H1 (cell line): ENCODE data around the gene CCDC60. TPM values are rescaled to one million over a fixed set of nuclear protein-coding genes. Genes with fewer than 3 reads are reported as not detected.

Source experiments
- CTCF ChIA-PET: fragments of 300-600 bp; sonication (Branson Sonifier 250); formaldehyde crosslinking; loops from one replicate; lab custom pipeline; 2021; ENCODE audit not compliant: partially characterized antibody; lab: Charles Lee
- POLR2A ChIA-PET: fragments of 300-600 bp; sonication (Branson Sonifier 250); formaldehyde crosslinking; loops from one replicate; lab custom pipeline; 2021; ENCODE audit warnings: inconsistent platforms; ENCODE audit not compliant: partially characterized antibody; lab: Charles Lee
- DNase-seq, 2 experiments: peaks; one replicate each; pipeline versions ENCODE4 v3.0.0 to v3.0.0-alpha.2; 2010 to 2022; ENCODE audit warnings: low spot score in 2 of 2, low read depth in 1 of 2, mixed read lengths in 1 of 2
- FAIRE-seq: peaks from 2 replicates; lab custom pipeline; 2011; peaks lifted over from hg19 to GRCh38; lab: Jason Lieb, UNC
- H2AFZ ChIP-seq: 2 replicates; pipeline ENCODE4 v1.8.1; 2012; ENCODE audit warnings: low read length, inconsistent platforms
- H2AK5ac ChIP-seq: 2 replicates; pipeline ENCODE4 v1.6.1; 2013; ENCODE audit warnings: low read depth, low read length
- H2BK120ac ChIP-seq: replicated peaks from 2 replicates; pipeline ENCODE3; 2013; ENCODE audit warnings: low read depth, low read length, inconsistent platforms
- H2BK12ac ChIP-seq: 2 replicates; pipeline ENCODE4 v1.6.1; 2013; ENCODE audit warnings: low read depth, low read length
- H2BK15ac ChIP-seq: 2 replicates; pipeline ENCODE4 v1.6.1; 2013; ENCODE audit warnings: low read length
- H2BK20ac ChIP-seq: 2 replicates; pipeline ENCODE4 v1.6.1; 2013; ENCODE audit warnings: low read length
- H2BK5ac ChIP-seq: 2 replicates; pipeline ENCODE4 v1.6.1; 2013; ENCODE audit warnings: low read depth, low read length
- H3K14ac ChIP-seq: 2 replicates; pipeline ENCODE4 v1.6.1; 2013; ENCODE audit warnings: inconsistent platforms; ENCODE audit not compliant: insufficient read length
- H3K18ac ChIP-seq: 2 replicates; pipeline ENCODE4 v1.6.1; 2013; ENCODE audit warnings: low read length; ENCODE audit errors: extremely low read depth
- H3K23ac ChIP-seq: 2 replicates; pipeline ENCODE4 v1.6.1; 2013; ENCODE audit warnings: inconsistent platforms; ENCODE audit not compliant: insufficient read length
- H3K23me2 ChIP-seq: 2 replicates; pipeline ENCODE4 v1.6.1; 2013; ENCODE audit warnings: low read depth, low read length
- H3K27ac ChIP-seq: 2 replicates; pipeline ENCODE4 v1.6.1; 2011; ENCODE audit warnings: low read depth, low read length, inconsistent platforms
- H3K27me3 ChIP-seq, 4 experiments: replicated peaks in 1 of 4; 1 replicate in 1 of 4; 2 replicates in 3 of 4; pipeline versions ENCODE4 v1.6.1 to v1.8.1; 2011 to 2013; ENCODE audit warnings: low read length in 3 of 4, mild to moderate bottlenecking in 3 of 4, inconsistent platforms in 2 of 4, mixed read lengths in 2 of 4, moderate library complexity in 1 of 4; ENCODE audit not compliant: control insufficient read depth in 3 of 4, insufficient read depth in 3 of 4; ENCODE audit errors: extremely low read depth in 1 of 4
- H3K36me3 ChIP-seq, 4 experiments: 2 replicates each; pipeline versions ENCODE4 v1.6.1 to v1.8.1; 2011 to 2013; ENCODE audit warnings: mild to moderate bottlenecking in 4 of 4, low read length in 3 of 4, moderate library complexity in 2 of 4, control low read depth in 1 of 4, inconsistent platforms in 1 of 4; ENCODE audit not compliant: insufficient read depth in 4 of 4, control insufficient read depth in 2 of 4
- H3K4ac ChIP-seq: replicated peaks from 2 replicates; pipeline ENCODE3; 2013; ENCODE audit warnings: low read length, low read depth, mixed read lengths, inconsistent platforms; ENCODE audit not compliant: insufficient read length
- H3K4me1 ChIP-seq, 4 experiments: replicated peaks in 1 of 4; 1 replicate in 1 of 4; 2 replicates in 3 of 4; pipeline versions ENCODE4 v1.6.1 to v1.8.1; 2011 to 2013; ENCODE audit warnings: low read length in 3 of 4, inconsistent platforms in 2 of 4, mixed read lengths in 1 of 4; ENCODE audit not compliant: insufficient read depth in 4 of 4, control insufficient read depth in 3 of 4
- H3K4me2 ChIP-seq, 2 experiments: 2 replicates each; pipeline versions ENCODE4 v1.6.1 to v1.8.1; 2011 to 2013; ENCODE audit warnings: low read depth in 2 of 2, low read length in 2 of 2, control low read depth in 1 of 2, inconsistent platforms in 1 of 2, mild to moderate bottlenecking in 1 of 2; ENCODE audit not compliant: insufficient read depth in 1 of 2
- H3K4me3 ChIP-seq, 4 experiments: fragments of 200-600, 300-600 bp in 1 of 4; sonication (generic), shearing (Covaris generic), sonication (Bioruptor Twin) in 1 of 4; 2 replicates each; pipeline versions ENCODE4 v1.5.1 to v1.8.1; 2011 to 2016; ENCODE audit warnings: low read length in 4 of 4, low read depth in 3 of 4, control low read depth in 2 of 4, inconsistent platforms in 2 of 4, mild to moderate bottlenecking in 2 of 4, mixed read lengths in 1 of 4, moderate library complexity in 1 of 4; ENCODE audit not compliant: insufficient read depth in 2 of 4; ENCODE audit errors: extremely low read depth in 1 of 4
- H3K56ac ChIP-seq: replicated peaks from 2 replicates; pipeline ENCODE3; 2013; ENCODE audit warnings: low read depth, mild to moderate bottlenecking, mixed read lengths, low read length, inconsistent platforms; ENCODE audit not compliant: insufficient read length
- H3K79me1 ChIP-seq: 2 replicates; pipeline ENCODE4 v1.6.1; 2013; ENCODE audit warnings: low read depth, low read length, control low read depth
- H3K79me2 ChIP-seq, 2 experiments: 2 replicates each; pipeline versions ENCODE4 v1.6.1 to v1.8.1; 2012 to 2013; ENCODE audit warnings: low read length in 2 of 2, mild to moderate bottlenecking in 2 of 2, inconsistent platforms in 1 of 2; ENCODE audit not compliant: insufficient read depth in 2 of 2, control insufficient read depth in 1 of 2
- H3K9ac ChIP-seq, 4 experiments: replicated peaks in 1 of 4; 1 replicate in 1 of 4; 2 replicates in 3 of 4; pipeline versions ENCODE4 v1.6.1 to v1.8.1; 2011 to 2013; ENCODE audit warnings: low read depth in 3 of 4, low read length in 3 of 4, control low read depth in 2 of 4, mild to moderate bottlenecking in 2 of 4, moderate library complexity in 2 of 4, inconsistent platforms in 1 of 4; ENCODE audit errors: extremely low read depth in 1 of 4
- H3K9me3 ChIP-seq, 2 experiments: 2 replicates each; pipeline versions ENCODE4 v1.6.1 to v1.8.1; 2012 to 2013; ENCODE audit warnings: mild to moderate bottlenecking in 2 of 2, moderate library complexity in 2 of 2, control low read depth in 1 of 2, inconsistent platforms in 1 of 2, low read depth in 1 of 2, low read length in 1 of 2, mixed read lengths in 1 of 2; ENCODE audit not compliant: insufficient read depth in 2 of 2
- H4K20me1 ChIP-seq, 2 experiments: replicated peaks in 1 of 2; 2 replicates each; pipeline versions ENCODE3 to v1.8.1; 2011 to 2013; ENCODE audit warnings: inconsistent platforms in 2 of 2, low read length in 2 of 2, mild to moderate bottlenecking in 1 of 2; ENCODE audit not compliant: insufficient read depth in 2 of 2, control insufficient read depth in 1 of 2
- H4K5ac ChIP-seq: 2 replicates; pipeline ENCODE4 v1.6.1; 2013; ENCODE audit warnings: low read length, low read depth, mixed read lengths, inconsistent platforms; ENCODE audit not compliant: insufficient read length
- H4K8ac ChIP-seq: 2 replicates; pipeline ENCODE4 v1.8.0; 2013; ENCODE audit warnings: mild to moderate bottlenecking, moderate library complexity, low read length, inconsistent platforms; ENCODE audit not compliant: insufficient read depth; ENCODE audit errors: extremely low read depth
- H4K91ac ChIP-seq: replicated peaks from 2 replicates; pipeline ENCODE3; 2013; ENCODE audit warnings: low read length, mixed read lengths, inconsistent platforms; ENCODE audit not compliant: insufficient read length
- CEBPB ChIP-seq: IDR thresholded peaks from 2 replicates; pipeline ENCODE4 v1.6.1; 2012; ENCODE audit warnings: low read depth, low read length
- NANOG ChIP-seq: IDR thresholded peaks from 2 replicates; pipeline ENCODE4 v1.6.1; 2011; ENCODE audit warnings: low read length, low read depth, mild to moderate bottlenecking, inconsistent platforms; ENCODE audit not compliant: insufficient read depth, poor library complexity, severe bottlenecking
- TCF12 ChIP-seq: IDR thresholded peaks from 2 replicates; pipeline ENCODE4 v1.6.1; 2011; ENCODE audit warnings: low read depth, mild to moderate bottlenecking, low read length
- WGBS, 2 experiments: shearing (Covaris generic) in 1 of 2; methylation state at CpG; one replicate each; pipeline versions ENCODE4 v1.1.6 to v1.1.7; 2013 to 2015; ENCODE audit warnings: low lambda C conversion rate in 2 of 2, mixed read lengths in 2 of 2, inconsistent platforms in 1 of 2, low coverage in 1 of 2, missing lambda C conversion rate in 1 of 2; ENCODE audit not compliant: insufficient replicate concordance in 2 of 2, insufficient coverage in 1 of 2, insufficient read length in 1 of 2; ENCODE audit errors: extremely low coverage in 1 of 2, missing lambda C conversion rate in 1 of 2; 5-methylcytosine and 5-hydroxymethylcytosine counted together
- polyA plus RNA-seq, 7 experiments: library from polyadenylated mRNA; depleted of rRNA in 3 of 7; stranded (reverse) in 5 of 7; unstranded in 2 of 7; fragments of >200 nt in 5 of 7; fragments of 200-250 nt in 2 of 7; gene quantifications; 1 replicate in 5 of 7; 2 replicates in 1 of 7; 4 replicates in 1 of 7; pipeline versions ENCODE4 v1.2.1 to v1.2.3, GENCODE V29; 2011 to 2013; ENCODE audit warnings: missing spikeins in 2 of 7, mixed read lengths in 2 of 7
- total RNA-seq: library from RNA; stranded (reverse); fragmentation: NEBNext Ultra II Directional; extraction: Animal tissue kit (Norgen Biotek cat#: 25700); gene quantifications from 2 replicates; pipeline ENCODE4 v1.2.1, GENCODE V29; 2021

CCDC60 gene
- total and polyA plus RNA-seq, 2 of the 8 experiments (the other 6 are each of a cell fraction or from before 2014, with no cell fraction given) = 0.05 TPM; not detected in 1

GRCh38 chr12:119363490-119363889 lies 29.0 kb downstream of the CCDC60 start:
- Histone ChIP-seq H4K91ac (no peak overlapping the region), H4K5ac (no peak overlapping the region), H3K27me3 (no peaks in the 10 kb centered on the region), H3K4me1 (peaks cover 0 to 18% (median 5%) of the 10 kb centered on the region in 4 experiments; a peak in 6 of 7 replicates), H3K56ac (no peak overlapping the region), H3K9me3 (peaks cover 0 to 6% of the 10 kb centered on the region in 2 experiments; a peak in 2 of 4 replicates), H3K27ac (peak overlapping the region; percentile 48; the same call in 1 of the 2 replicates), H3K23ac (no peak overlapping the region), H3K23me2 (no peaks in the 10 kb centered on the region), H3K14ac (no peak overlapping the region), H2BK5ac (peak overlapping the region; percentile 90; the same call in 1 of the 2 replicates), H3K4me3 (peak overlapping the region in 1 of 4 experiments; percentile 35; a peak in 1 of 8 replicates), H2BK12ac (no peak overlapping the region), H2BK15ac (no peak overlapping the region), H3K36me3 (no peaks in the 10 kb centered on the region), H3K4me2 (peak overlapping the region; percentile 16 to 43; a peak in 2 of 4 replicates), H3K9ac (no peak overlapping the region), H2AK5ac (no peak overlapping the region), H2BK20ac (no peak overlapping the region), H2BK120ac (peak overlapping the region; percentile 17), H4K8ac (no peak overlapping the region), H3K79me1 (no peaks in the 10 kb centered on the region), H3K18ac (no peak overlapping the region), H3K4ac (no peak overlapping the region), H3K79me2 (no peaks in the 10 kb centered on the region), H2AFZ (peak overlapping the region; percentile 28; the same call in 1 of the 2 replicates), H4K20me1 (no peaks in the 10 kb centered on the region)
- DNase-seq (no peak), FAIRE-seq (peak; percentile 52)
- TF ChIP-seq CEBPB (no peak), TCF12 (0 out of 2 replicates have a peak, but pooled peaks have one; percentile 53), NANOG (no peak)
- POLR2A ChIA-PET = no interaction called here
- CTCF ChIA-PET = interaction anchor here (0.6 to 1.4 kb wide), 2 partner anchors 47 to 50 kb away, joined by 4 read pairs; no protein-coding TSS in a partner anchor
- 17% methylated on average over 1 of the region's 1 CpG; no CpG with 5 or more reads in 1 of the 2 experiments for WGBS, 2 experiments
